CD4-positive, alpha-beta T cell (primary cell): ENCODE measurements around the gene RAB28. TPM values are rescaled to one million over a fixed set of nuclear protein-coding genes. Genes with fewer than 3 reads are reported as not detected.
A peak's percentile ranks its signal among the peaks of the same experiment; 100 is the strongest.

Source experiments
- ATAC-seq: fragments of 200-7000 bp; cut with Tn5 transposase; one replicate; pipeline ENCODE4 v1.10.0; 2022; ENCODE audit warnings: mild to moderate bottlenecking; ENCODE audit not compliant: poor library complexity
- CTCF ChIA-PET: fragments of 350-600 bp; sonication (Branson Sonifier 250); formaldehyde crosslinking; loops from one replicate; lab custom pipeline; 2021; ENCODE audit warnings: antibody characterized with exemption, inconsistent platforms; lab: Charles Lee
- POLR2A ChIA-PET: fragments of 350-600 bp; sonication (Branson Sonifier 250); formaldehyde crosslinking; loops from one replicate; lab custom pipeline; 2021; ENCODE audit warnings: antibody characterized with exemption, inconsistent platforms; lab: Charles Lee
- DNase-seq, 14 experiments: peaks; one replicate each; pipeline ENCODE4 v3.0.0-alpha.2; 2013 to 2020; ENCODE audit warnings: mixed read lengths in 2 of 14
- H3K27ac ChIP-seq, 2 donors: one replicate each; pipeline versions ENCODE4 v1.5.1 to v1.7.0; 2013; ENCODE audit warnings: low read length in 2 of 2, low read depth in 1 of 2, mild to moderate bottlenecking in 1 of 2
- H3K27me3 ChIP-seq, 2 experiments: 1 replicate in 1 of 2; 2 replicates in 1 of 2; pipeline versions ENCODE4 v1.6.1 to v1.7.0; 2013; ENCODE audit warnings: low read length in 2 of 2, control low read depth in 1 of 2, mild to moderate bottlenecking in 1 of 2, moderate library complexity in 1 of 2; ENCODE audit not compliant: insufficient read depth in 2 of 2, control insufficient read depth in 1 of 2
- H3K36me3 ChIP-seq: one replicate; pipeline ENCODE4 v1.6.1; 2013; ENCODE audit warnings: low read length, control low read depth; ENCODE audit not compliant: insufficient read depth
- H3K4me1 ChIP-seq: one replicate; pipeline ENCODE4 v1.6.1; 2013; ENCODE audit warnings: low read length, control low read depth; ENCODE audit not compliant: insufficient read depth
- H3K4me3 ChIP-seq: one replicate; pipeline ENCODE4 v1.5.1; 2013; ENCODE audit warnings: mild to moderate bottlenecking, low read length, moderate library complexity
- H3K9me3 ChIP-seq, 2 experiments: 1 replicate in 1 of 2; 2 replicates in 1 of 2; pipeline versions ENCODE4 v1.6.1 to v1.7.0; 2013; ENCODE audit warnings: low read length in 2 of 2, mild to moderate bottlenecking in 2 of 2, control low read depth in 1 of 2, moderate library complexity in 1 of 2; ENCODE audit not compliant: control insufficient read depth in 1 of 2, insufficient read depth in 1 of 2
- H3K27ac Mint-ChIP-seq: one replicate; pipeline ENCODE4 v1.8.0; 2020; ENCODE audit warnings: mixed read lengths
- H3K27me3 Mint-ChIP-seq: one replicate; pipeline ENCODE4 v1.8.0; 2021; ENCODE audit warnings: mixed read lengths
- H3K36me3 Mint-ChIP-seq: one replicate; pipeline ENCODE4 v1.8.0; 2021; ENCODE audit warnings: low read depth, mixed read lengths
- H3K4me1 Mint-ChIP-seq: one replicate; pipeline ENCODE4 v1.8.0; 2021; ENCODE audit warnings: low read depth, mixed read lengths
- H3K4me3 Mint-ChIP-seq: one replicate; pipeline ENCODE4 v1.8.0; 2020; ENCODE audit warnings: mild to moderate bottlenecking, mixed read lengths
- H3K9me3 Mint-ChIP-seq: one replicate; pipeline ENCODE4 v1.8.0; 2020; ENCODE audit warnings: mixed read lengths
- CTCF ChIP-seq: fragments of 200-600 bp; IDR thresholded peaks from one replicate; pipeline ENCODE4 v1.8.0; 2022; ENCODE audit warnings: antibody characterized with exemption, mild to moderate bottlenecking
- intact Hi-C, 2 experiments: fragments of 100-400 bp; cut with DNase I in 1 of 2; cut with micrococcal nuclease in 1 of 2; formaldehyde crosslinking; loops; one replicate each; pipeline versions ENCODE4 v1.15.1 to v1.9.0; 2023 to 2025; cut with DNase I, micrococcal nuclease
- total RNA-seq, 174 experiments: library from RNA in 2 of 174; stranded (reverse) in 2 of 174; gene quantifications; one replicate each; pipeline ENCODE4 v1.2.3 and lab custom pipeline; 2021 to 2026

The RAB28 gene
- total RNA-seq, 2 experiments from 2014 or later, result 3.9 to 4.2 TPM

DNA sequence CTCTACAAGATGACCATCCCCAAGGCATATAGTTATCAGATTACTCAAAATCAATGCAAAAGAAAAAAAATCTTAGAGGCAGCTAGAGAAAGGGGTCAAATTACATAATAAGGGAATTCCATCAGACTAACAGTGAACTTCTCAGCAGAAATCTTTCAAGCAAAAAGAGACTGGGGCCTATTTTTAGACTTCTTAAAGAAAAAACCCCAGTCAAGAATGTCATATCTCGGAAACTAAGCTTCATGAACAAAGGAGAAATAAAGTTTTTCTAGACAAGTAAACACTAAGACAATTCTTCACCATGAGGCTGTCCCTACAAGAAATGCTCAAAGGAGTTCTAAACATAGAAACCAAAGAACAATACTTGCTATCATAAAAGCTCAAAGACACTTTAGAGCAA, 51.7 kb downstream of the RAB28 start:
- H3K9me3 ChIP-seq, result no peaks in the 10 kb centered on the region
- intact Hi-C loops, result no loop called here
- DNase-seq, result no peak
- H3K27me3 Mint-ChIP-seq, result no peaks in the 10 kb centered on the region
- no peak for ATAC-seq
- H3K36me3 ChIP-seq, result no peaks in the 10 kb centered on the region
- H3K27ac ChIP-seq, result no peak overlapping the region
- no peaks in the 10 kb centered on the region for H3K27me3 ChIP-seq
- no peak overlapping the region for H3K27ac Mint-ChIP-seq
- H3K9me3 Mint-ChIP-seq, result peaks cover 6% of the 10 kb centered on the region
- CTCF ChIA-PET, result no interaction called here
- POLR2A ChIA-PET, result no interaction called here
- no peak for TF ChIP-seq CTCF
- H3K36me3 Mint-ChIP-seq, result peaks cover 78% of the 10 kb centered on the region
- no peak overlapping the region for H3K4me3 ChIP-seq
- H3K4me3 Mint-ChIP-seq, result no peak overlapping the region
- peaks cover 63% of the 10 kb centered on the region for H3K4me1 Mint-ChIP-seq
- no peaks in the 10 kb centered on the region for H3K4me1 ChIP-seq

- H3K27ac ChIP-seq, result no peak overlapping the region
- no peak for TF ChIP-seq CTCF
- CTCF ChIA-PET, result no interaction called here
- no peak for ATAC-seq
- intact Hi-C loops, result no loop called here
- no peak overlapping the region for H3K4me3 ChIP-seq
- Mint-ChIP-seq H3K9me3 (peaks cover under 1% of the 10 kb centered on the region), H3K4me3 (no peak overlapping the region), H3K4me1 (peaks cover 49% of the 10 kb centered on the region), H3K36me3 (peaks cover 77% of the 10 kb centered on the region), H3K27ac (no peak overlapping the region), H3K27me3 (no peaks in the 10 kb centered on the region)
- H3K36me3 ChIP-seq, result no peaks in the 10 kb centered on the region
- no peaks in the 10 kb centered on the region for H3K27me3 ChIP-seq
- POLR2A ChIA-PET, result no interaction called here
- no peaks in the 10 kb centered on the region for H3K9me3 ChIP-seq
- peak in 1 of 14 experiments; percentile 4 for DNase-seq
- H3K4me1 ChIP-seq, result no peaks in the 10 kb centered on the region
These were observed 53.1 kb downstream of the RAB28 start for GRCh38 chr4:13430834-13431568.

- Histone ChIP-seq H3K4me3 (no peak overlapping the region), H3K9me3 (peaks cover 0 to 4% of the 10 kb centered on the region in 2 experiments), H3K27me3 (no peaks in the 10 kb centered on the region), H3K36me3 (peaks cover 4% of the 10 kb centered on the region), H3K4me1 (no peaks in the 10 kb centered on the region), H3K27ac (no peak overlapping the region)
- ChIA-PET POLR2A (no interaction called here), CTCF (no interaction called here)
- no peaks in the 10 kb centered on the region for H3K27me3 Mint-ChIP-seq
- H3K4me1 Mint-ChIP-seq, result peaks cover 30% of the 10 kb centered on the region
- intact Hi-C loops, result no loop called here
- no peaks in the 10 kb centered on the region for H3K9me3 Mint-ChIP-seq
- TF ChIP-seq CTCF, result no peak
- no peak overlapping the region for H3K4me3 Mint-ChIP-seq
- ATAC-seq (no peak), DNase-seq (no peak)
- H3K27ac Mint-ChIP-seq, result no peak overlapping the region
- H3K36me3 Mint-ChIP-seq, result peaks cover 88% of the 10 kb centered on the region
These were observed 56.4 kb downstream of the RAB28 start for GRCh38 chr4:13427599-13428325.
